WTC11 (cell line): ENCODE measurements around the gene CBFA2T3.

ENCODE experiments used
- ATF2 ChIP-seq: sonication (generic); formaldehyde crosslinking; IDR thresholded peaks from 2 replicates; pipeline ENCODE4 v1.8.1; 2022; ENCODE audit warnings: low read depth, missing genetic modification reagents, borderline replicate concordance
- CTCF ChIP-seq: fragments of 200-600 bp; IDR thresholded peaks from 2 replicates; pipeline ENCODE4 v1.8.0; 2022; ENCODE audit warnings: antibody characterized with exemption
- E2F1 ChIP-seq: sonication (generic); formaldehyde crosslinking; IDR thresholded peaks from 2 replicates; pipeline ENCODE4 v1.8.0; 2022; ENCODE audit warnings: mild to moderate bottlenecking, missing genetic modification reagents
- MAX ChIP-seq: sonication (generic); formaldehyde crosslinking; IDR thresholded peaks from 2 replicates; pipeline ENCODE4 v1.8.0; 2022; ENCODE audit warnings: mild to moderate bottlenecking, missing genetic modification reagents
- SMAD3 ChIP-seq: sonication (generic); formaldehyde crosslinking; IDR thresholded peaks from 2 replicates; pipeline ENCODE4 v1.8.0; 2022; ENCODE audit warnings: missing genetic modification reagents, mild to moderate bottlenecking, borderline replicate concordance
- ZNF512 ChIP-seq: sonication (generic); formaldehyde crosslinking; IDR thresholded peaks from 2 replicates; pipeline ENCODE4 v1.8.1; 2022; ENCODE audit warnings: missing genetic modification reagents, borderline replicate concordance

- TF ChIP-seq CTCF (no peak), MAX (CRISPR knock-in tag) (no peak), SMAD3 (CRISPR knock-in tag) (no peak), E2F1 (CRISPR knock-in tag) (no peak), ATF2 (CRISPR knock-in tag) (no peak), ZNF512 (CRISPR knock-in tag) (no peak)
Observed at GRCh38 chr16:88928405-88929090, 48.5 kb downstream of the CBFA2T3 start.
